Activated T-helper 1 cell treated with anti-CD3 and anti-CD28 coated beads, Interleukin-2, amount 50 U/mL, for 16 hours (primary cell): ENCODE measurements around the gene RNMT.

Experiments used
- DNase-seq, 2 donors: peaks; one replicate each; pipeline ENCODE4 v3.0.0-alpha.2; 2020; ENCODE audit warnings: low read depth in 1 of 2, low spot score in 1 of 2

The RNMT gene

GRCh38 chr18:13810950-13811485 is 84.5 kb downstream of the RNMT start:
- DNase-seq = no peak

DNA sequence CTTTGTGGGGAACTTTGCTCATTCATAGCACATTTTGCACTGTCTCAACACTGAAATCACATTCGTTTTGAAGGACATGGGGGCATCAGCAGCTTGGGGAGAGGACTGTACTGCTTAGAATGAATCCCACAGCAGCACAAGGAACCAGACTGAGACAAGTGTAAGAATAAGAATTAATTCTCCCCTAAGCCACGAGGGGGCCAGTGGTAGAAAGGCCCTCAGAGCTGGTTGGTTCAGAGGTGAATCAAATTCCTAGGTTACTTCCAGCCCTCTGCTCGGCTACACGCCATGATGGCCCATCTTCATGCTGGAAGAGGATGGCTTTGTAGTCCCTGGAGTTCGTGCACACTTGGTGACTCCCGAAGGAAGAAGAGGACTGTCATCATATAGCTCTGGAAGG is 85.5 kb downstream of the RNMT start:
- no peak for DNase-seq

DNA sequence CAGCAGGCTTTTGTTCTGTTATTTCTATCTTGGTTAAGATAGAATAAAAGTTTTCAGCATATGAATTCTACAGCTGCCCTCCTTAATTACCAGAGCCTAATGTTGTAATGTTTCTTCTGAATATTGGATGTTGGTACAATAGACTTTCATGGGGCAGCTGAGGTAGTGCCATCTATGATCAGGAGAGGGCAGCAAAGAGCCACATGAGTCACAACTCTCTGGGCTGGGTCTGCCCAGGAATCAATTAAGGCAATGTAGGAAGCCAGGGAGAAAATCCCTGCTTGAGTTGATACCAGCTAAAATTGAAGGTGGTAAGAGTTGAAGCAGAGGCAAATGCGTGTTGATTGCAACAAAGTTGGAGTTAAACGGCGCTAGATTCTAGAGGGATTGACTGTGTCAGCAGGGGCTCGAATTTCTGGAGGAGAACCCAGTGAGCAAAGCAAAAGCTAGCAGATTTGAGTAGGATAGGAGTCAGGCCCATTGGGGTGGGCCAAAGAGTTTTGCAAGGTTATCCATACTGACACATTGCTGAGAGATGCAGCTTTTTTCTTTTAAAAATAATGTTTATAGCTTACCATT is 86.9 kb downstream of the RNMT start:
- peak; percentile 19 to 34 for DNase-seq
